GM12891 (cell line): Measurements from ENCODE around the gene SPTBN5.

Experiments
- PAX5 ChIP-seq: IDR thresholded peaks from 2 replicates; pipeline ENCODE4 v1.6.1; 2011; ENCODE audit warnings: low read length, moderate library complexity, mild to moderate bottlenecking; ENCODE audit not compliant: insufficient read depth, severe bottlenecking
- POLR2A ChIP-seq: IDR thresholded peaks from 2 replicates; pipeline ENCODE4 v1.6.1; 2011; ENCODE audit warnings: low read depth, low read length, control low read depth
- POLR2AphosphoS5 ChIP-seq: IDR thresholded peaks from 2 replicates; pipeline ENCODE4 v1.6.1; 2011; ENCODE audit warnings: low read depth, low read length, control low read depth
- POU2F2 ChIP-seq: IDR thresholded peaks from 2 replicates; pipeline ENCODE4 v1.6.1; 2011; ENCODE audit warnings: low read depth, mild to moderate bottlenecking, control low read depth, low read length, moderate library complexity
- SPI1 ChIP-seq: IDR thresholded peaks from 2 replicates; pipeline ENCODE4 v1.6.1; 2011; ENCODE audit warnings: low read depth, low read length, control low read depth
- TAF1 ChIP-seq: IDR thresholded peaks from 2 replicates; pipeline ENCODE4 v1.6.1; 2011; ENCODE audit warnings: low read depth, low read length, control low read depth

- TF ChIP-seq POLR2A (no peak), POU2F2 (no peak), PAX5 (no peak), POLR2AphosphoS5 (no peak), TAF1 (no peak), SPI1 (no peak)
Measured at GRCh38 chr15:41813426-41813825, 80.4 kb downstream of the SPTBN5 start.
